GM12878 (cell line): Measurements from ENCODE around the gene MAEL. TPM values are rescaled to one million over a fixed set of nuclear protein-coding genes. Genes with fewer than 3 reads are reported as not detected.

Source experiments
- ATAC-seq: fragments of 200-7000 bp; cut with Tn5 transposase; 3 replicates; pipeline ENCODE4 v1.9.1; 2020; ENCODE audit warnings: mild to moderate bottlenecking, moderate library complexity
- BruUV-seq: library from RNA; stranded (reverse); fragments of 400-500 nt; replicated peaks from 2 replicates; lab custom pipeline; 2021; lab: Mats Ljungman, UMichigan
- CTCF ChIA-PET: fragments of 300-600 bp; sonication (Branson Sonifier 250); formaldehyde crosslinking; extraction: SDS; loops from one replicate; lab custom pipeline; 2021; ENCODE audit warnings: inconsistent platforms; lab: Yijun Ruan, JAX
- POLR2A ChIA-PET: fragments of 350-600 bp; formaldehyde crosslinking; extraction: SDS; loops from one replicate; lab custom pipeline; 2021; ENCODE audit warnings: inconsistent platforms; lab: Charles Lee
- RAD21 ChIA-PET: fragments of 300-600 bp; sonication (Branson Sonifier 250); formaldehyde crosslinking; loops from one replicate; lab custom pipeline; 2023; ENCODE audit warnings: antibody characterized with exemption; ENCODE audit not compliant: unreplicated experiment; lab: Charles Lee
- SMC1A ChIA-PET: fragments of 300-600 bp; sonication (Branson Sonifier 250); formaldehyde crosslinking; loops from one replicate; lab custom pipeline; 2023; ENCODE audit not compliant: unreplicated experiment, uncharacterized antibody; lab: Charles Lee
- DNase-seq: peaks from one replicate; pipeline ENCODE4 v3.0.0-alpha.2; 2011; ENCODE audit warnings: low read depth, low spot score
- FAIRE-seq: peaks from 3 replicates; lab custom pipeline; 2011; peaks lifted over from hg19 to GRCh38; lab: Jason Lieb, UNC
- H2AFZ ChIP-seq: 2 replicates; pipeline ENCODE4 v1.6.0; 2011; ENCODE audit warnings: low read depth, low read length, control low read depth; ENCODE audit not compliant: control insufficient read depth
- H3K27ac ChIP-seq: 2 replicates; pipeline ENCODE4 v1.5.1; 2011; ENCODE audit warnings: control low read depth; ENCODE audit not compliant: control insufficient read depth, insufficient read depth
- H3K27me3 ChIP-seq, 2 experiments: replicated peaks in 1 of 2; 2 replicates each; pipeline versions ENCODE4 v1.6.0 to v1.6.1; 2011; ENCODE audit warnings: low read length in 1 of 2; ENCODE audit not compliant: control insufficient read depth in 2 of 2, insufficient read depth in 2 of 2
- H3K36me3 ChIP-seq, 2 experiments: 2 replicates each; pipeline ENCODE4 v1.5.1; 2011; ENCODE audit warnings: low read length in 1 of 2; ENCODE audit not compliant: control insufficient read depth in 2 of 2, insufficient read depth in 2 of 2
- H3K4me1 ChIP-seq: 2 replicates; pipeline ENCODE4 v1.6.1; 2011; ENCODE audit warnings: mild to moderate bottlenecking, low read length, moderate library complexity, mixed read lengths; ENCODE audit not compliant: control insufficient read depth, insufficient read depth
- H3K4me2 ChIP-seq: 2 replicates; pipeline ENCODE4 v1.6.0; 2011; ENCODE audit warnings: control low read depth; ENCODE audit not compliant: control insufficient read depth, insufficient read depth
- H3K4me3 ChIP-seq: fragments of 200-600 bp; sonication (generic); 2 replicates; pipeline ENCODE4 v1.5.1; 2016
- H3K79me2 ChIP-seq: 2 replicates; pipeline ENCODE4 v1.6.0; 2011; ENCODE audit warnings: low read length; ENCODE audit not compliant: control insufficient read depth, insufficient read depth
- H3K9ac ChIP-seq: 2 replicates; pipeline ENCODE4 v1.8.0; 2011; ENCODE audit warnings: low read length, control low read depth, mixed read lengths; ENCODE audit not compliant: control insufficient read depth, insufficient read depth
- H3K9me3 ChIP-seq: replicated peaks from 3 replicates; pipeline ENCODE4 v1.5.1; 2011; ENCODE audit warnings: mild to moderate bottlenecking, low read length; ENCODE audit not compliant: control insufficient read depth, insufficient read depth
- H4K20me1 ChIP-seq: 2 replicates; pipeline ENCODE4 v1.6.0; 2011; ENCODE audit not compliant: control insufficient read depth, insufficient read depth
- DPF2 ChIP-seq: fragments of 450-650 bp; IDR thresholded peaks from 2 replicates; pipeline ENCODE4 v1.6.1; 2017; ENCODE audit warnings: mild to moderate bottlenecking
- ETV6 ChIP-seq, 2 experiments: fragments of 450-650 bp in 1 of 2; IDR thresholded peaks in 1 of 2; conservative IDR thresholded peaks in 1 of 2; 2 replicates each; pipeline ENCODE4 v1.6.1; 2014; ENCODE audit warnings: antibody characterized with exemption in 1 of 2, borderline replicate concordance in 1 of 2, low read depth in 1 of 2, mild to moderate bottlenecking in 1 of 2, moderate library complexity in 1 of 2
- HCFC1 ChIP-seq: fragments of 150-350 bp; IDR thresholded peaks from 2 replicates; pipeline ENCODE4 v1.6.1; 2014; ENCODE audit warnings: low read length
- POLR2AphosphoS5 ChIP-seq: IDR thresholded peaks from 2 replicates; pipeline ENCODE4 v1.6.1; 2011; ENCODE audit warnings: mild to moderate bottlenecking, low read length, inconsistent platforms
- TCF3 ChIP-seq: IDR thresholded peaks from 2 replicates; pipeline ENCODE4 v1.6.1; 2012; ENCODE audit warnings: low read depth, mild to moderate bottlenecking, low read length, borderline replicate concordance; ENCODE audit not compliant: insufficient read depth
- ZNF24 ChIP-seq: fragments of 450-650 bp; IDR thresholded peaks from 2 replicates; pipeline ENCODE4 v1.6.1; 2017; ENCODE audit warnings: antibody characterized with exemption, mild to moderate bottlenecking
- WGBS: methylation state at CpG from one replicate; pipeline ENCODE4 v1.1.6; 2016; ENCODE audit warnings: low lambda C conversion rate; ENCODE audit not compliant: insufficient replicate concordance, insufficient coverage; ENCODE audit errors: missing lambda C conversion rate; 5-methylcytosine and 5-hydroxymethylcytosine counted together
- in situ Hi-C: fragments of 300-500 bp; cut with MboI; formaldehyde crosslinking; loops from 9 replicates; pipeline ENCODE4 v1.14.3; 2018; ENCODE audit warnings: mixed read lengths
- intact Hi-C: fragments of 100-400 bp; cut with micrococcal nuclease; formaldehyde crosslinking; loops from one replicate; pipeline ENCODE4 v1.14.2; 2022; ENCODE audit not compliant: unreplicated experiment
- polyA plus RNA-seq, 11 experiments: library from polyadenylated mRNA; depleted of rRNA in 4 of 11; unstranded in 6 of 11; stranded (reverse) in 5 of 11; fragments of >200 nt; fragmentation: Nextera tagmentation in 4 of 11; fragmentation: Illumina TruSeq in 1 of 11; extraction: Ambion mirVana in 4 of 11; extraction: Trizol in 1 of 11; gene quantifications; 1 replicate in 1 of 11; 2 replicates in 10 of 11; pipeline versions ENCODE4 v1.2.1 to v1.2.3, GENCODE V29; 2011 to 2016; ENCODE audit warnings: inconsistent platforms in 2 of 11, missing spikeins in 2 of 11, low read depth in 1 of 11
- total RNA-seq, 4 experiments: library from RNA; depleted of rRNA in 3 of 4; stranded (reverse); fragments of >200 nt in 3 of 4; fragmentation: Illumina TruSeq in 1 of 4; extraction: Trizol in 1 of 4; gene quantifications; 2 replicates each; pipeline versions ENCODE4 v1.2.1 to v1.2.3, GENCODE V29; 2013 to 2021
- TF ChIP-seq, protein P1 (sequence below): fragments of 450-650 bp; IDR thresholded peaks from 2 replicates; pipeline ENCODE4 v1.6.1; 2014; ENCODE audit warnings: mild to moderate bottlenecking
- TF ChIP-seq, protein P2 (sequence below): IDR thresholded peaks from 2 replicates; pipeline ENCODE4 v1.6.1; 2011; ENCODE audit warnings: mild to moderate bottlenecking, low read depth, low read length, moderate library complexity; ENCODE audit not compliant: insufficient replicate concordance
- TF ChIP-seq, protein P3 (sequence below): fragments of 450-650 bp; IDR thresholded peaks from 2 replicates; pipeline ENCODE4 v1.6.1; 2017; ENCODE audit warnings: low read depth, mild to moderate bottlenecking, moderate library complexity
- TF ChIP-seq, protein P4 (sequence below): fragments of 450-650 bp; formaldehyde crosslinking; IDR thresholded peaks from 2 replicates; pipeline ENCODE4 v1.5.0; 2022; ENCODE audit warnings: mild to moderate bottlenecking, missing genetic modification characterization
- TF ChIP-seq, protein P5 (sequence below): IDR thresholded peaks from 2 replicates; pipeline ENCODE4 v1.6.1; 2011; ENCODE audit warnings: borderline replicate concordance, low read depth, mild to moderate bottlenecking, moderate library complexity, low read length; ENCODE audit not compliant: insufficient read depth, poor library complexity, severe bottlenecking

The MAEL gene
- total and polyA plus RNA-seq, 10 of the 15 experiments (the other 5 are each of a cell fraction or from before 2014, with no cell fraction given), result 0.10 to 0.43 (median 0.24) TPM; not detected in 2

DNA sequence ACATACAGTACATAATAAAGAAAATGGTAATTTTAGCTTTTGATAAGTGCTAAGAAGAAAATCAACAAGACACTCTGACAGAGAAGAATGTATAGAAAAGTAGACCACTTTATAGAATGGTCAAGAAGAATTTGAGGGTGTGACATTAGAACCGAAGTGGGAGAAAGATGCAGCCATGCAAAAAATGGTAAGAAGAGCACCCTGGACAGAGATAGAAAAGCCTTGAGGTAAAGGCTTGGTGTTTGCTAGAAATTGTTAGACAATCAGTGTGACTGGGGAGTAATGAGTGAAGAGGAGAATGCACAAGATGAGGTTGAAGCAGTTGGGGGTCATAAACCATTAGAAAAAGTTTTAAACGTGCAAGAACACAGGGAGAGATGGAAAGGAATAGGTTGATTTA lies 23.5 kb downstream of the MAEL start (continued):
- TF ChIP-seq, protein P1, sequence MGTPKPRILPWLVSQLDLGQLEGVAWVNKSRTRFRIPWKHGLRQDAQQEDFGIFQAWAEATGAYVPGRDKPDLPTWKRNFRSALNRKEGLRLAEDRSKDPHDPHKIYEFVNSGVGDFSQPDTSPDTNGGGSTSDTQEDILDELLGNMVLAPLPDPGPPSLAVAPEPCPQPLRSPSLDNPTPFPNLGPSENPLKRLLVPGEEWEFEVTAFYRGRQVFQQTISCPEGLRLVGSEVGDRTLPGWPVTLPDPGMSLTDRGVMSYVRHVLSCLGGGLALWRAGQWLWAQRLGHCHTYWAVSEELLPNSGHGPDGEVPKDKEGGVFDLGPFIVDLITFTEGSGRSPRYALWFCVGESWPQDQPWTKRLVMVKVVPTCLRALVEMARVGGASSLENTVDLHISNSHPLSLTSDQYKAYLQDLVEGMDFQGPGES, result no peak

DNA sequence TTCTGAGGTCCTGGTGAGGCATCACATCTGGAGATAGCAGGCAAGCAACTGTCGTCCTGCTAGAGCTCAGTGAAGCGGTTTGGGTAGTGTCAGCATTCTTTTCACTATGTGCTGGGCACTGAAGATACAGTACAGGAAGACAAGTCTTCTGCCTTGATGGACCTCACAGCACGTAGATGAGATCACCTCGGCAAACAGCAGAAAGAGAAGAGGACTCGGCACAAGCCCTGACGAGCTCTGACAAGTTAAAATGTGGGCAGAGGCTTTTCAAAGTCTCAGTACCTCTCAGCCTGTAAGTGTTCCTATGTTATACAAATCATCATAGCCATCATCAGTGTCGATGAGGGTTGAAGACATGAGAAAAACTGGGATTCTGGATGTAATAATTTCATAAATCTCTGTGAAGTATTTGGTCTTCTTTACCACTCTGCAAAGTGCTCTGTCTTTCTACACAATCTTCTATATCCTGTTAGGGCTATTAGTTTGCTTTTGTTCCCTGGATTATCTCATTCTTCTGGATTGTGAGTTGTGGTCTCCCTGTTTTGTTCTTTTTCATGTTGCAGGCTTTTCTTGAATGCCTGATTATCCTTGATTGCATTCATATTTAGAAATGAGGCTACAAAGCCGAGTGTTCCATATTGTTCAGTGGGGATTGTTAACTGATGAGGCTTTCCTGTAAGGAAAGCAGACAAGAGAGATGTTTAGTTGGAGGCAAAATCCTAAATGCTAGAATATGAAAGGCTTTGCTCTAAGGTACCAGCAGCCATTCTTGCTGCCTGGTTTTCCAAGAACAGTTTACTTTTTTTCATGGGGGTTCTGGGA lies 24.2 kb downstream of the MAEL start:
- Histone ChIP-seq H3K4me2 (no peak overlapping the region), H3K79me2 (no peaks in the 10 kb centered on the region), H3K9me3 (no peaks in the 10 kb centered on the region), H3K4me1 (no peaks in the 10 kb centered on the region), H3K4me3 (no peak overlapping the region), H4K20me1 (no peaks in the 10 kb centered on the region), H3K36me3 (no peaks in the 10 kb centered on the region), H3K9ac (no peak overlapping the region), H2AFZ (no peak overlapping the region), H3K27me3 (no peaks in the 10 kb centered on the region), H3K27ac (no peak overlapping the region)
- FAIRE-seq (peak; percentile 13), DNase-seq (no peak), ATAC-seq (no peak)
- ChIA-PET CTCF (interaction anchor here (0.9 kb wide), 1 partner anchor 103 kb away, joined by 3 read pairs; no protein-coding TSS in a partner anchor), SMC1A (interaction anchor here (0.5 kb wide), 1 partner anchor 245 kb away, joined by 3 read pairs; no protein-coding TSS in a partner anchor), RAD21 (no interaction called here), POLR2A (no interaction called here)
- BruUV-seq, result no TSS peak
- WGBS, result 40% methylated on average over 8 of the region's 8 CpGs
- in situ Hi-C loops, result no loop called here
- intact Hi-C loops, result no loop called here
- TF ChIP-seq TCF3 (no peak), ZNF24 (no peak), ETV6 (conservative IDR thresholded peaks at IDR 0.05 in 1 of 2, IDR thresholded peaks at IDR 0.05 in 1 of 2; ENCODE audit: borderline replicate concordance in 1 of 2, low read depth in 1 of 2) (no peak), POLR2AphosphoS5 (no peak), HCFC1 (no peak), DPF2 (no peak)
- TF ChIP-seq, protein P2, sequence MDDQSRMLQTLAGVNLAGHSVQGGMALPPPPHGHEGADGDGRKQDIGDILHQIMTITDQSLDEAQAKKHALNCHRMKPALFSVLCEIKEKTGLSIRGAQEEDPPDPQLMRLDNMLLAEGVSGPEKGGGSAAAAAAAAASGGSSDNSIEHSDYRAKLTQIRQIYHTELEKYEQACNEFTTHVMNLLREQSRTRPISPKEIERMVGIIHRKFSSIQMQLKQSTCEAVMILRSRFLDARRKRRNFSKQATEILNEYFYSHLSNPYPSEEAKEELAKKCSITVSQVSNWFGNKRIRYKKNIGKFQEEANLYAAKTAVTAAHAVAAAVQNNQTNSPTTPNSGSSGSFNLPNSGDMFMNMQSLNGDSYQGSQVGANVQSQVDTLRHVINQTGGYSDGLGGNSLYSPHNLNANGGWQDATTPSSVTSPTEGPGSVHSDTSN, result no peak
- TF ChIP-seq, protein P3, sequence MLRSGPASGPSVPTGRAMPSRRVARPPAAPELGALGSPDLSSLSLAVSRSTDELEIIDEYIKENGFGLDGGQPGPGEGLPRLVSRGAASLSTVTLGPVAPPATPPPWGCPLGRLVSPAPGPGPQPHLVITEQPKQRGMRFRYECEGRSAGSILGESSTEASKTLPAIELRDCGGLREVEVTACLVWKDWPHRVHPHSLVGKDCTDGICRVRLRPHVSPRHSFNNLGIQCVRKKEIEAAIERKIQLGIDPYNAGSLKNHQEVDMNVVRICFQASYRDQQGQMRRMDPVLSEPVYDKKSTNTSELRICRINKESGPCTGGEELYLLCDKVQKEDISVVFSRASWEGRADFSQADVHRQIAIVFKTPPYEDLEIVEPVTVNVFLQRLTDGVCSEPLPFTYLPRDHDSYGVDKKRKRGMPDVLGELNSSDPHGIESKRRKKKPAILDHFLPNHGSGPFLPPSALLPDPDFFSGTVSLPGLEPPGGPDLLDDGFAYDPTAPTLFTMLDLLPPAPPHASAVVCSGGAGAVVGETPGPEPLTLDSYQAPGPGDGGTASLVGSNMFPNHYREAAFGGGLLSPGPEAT, result no peak
- TF ChIP-seq, protein P4, sequence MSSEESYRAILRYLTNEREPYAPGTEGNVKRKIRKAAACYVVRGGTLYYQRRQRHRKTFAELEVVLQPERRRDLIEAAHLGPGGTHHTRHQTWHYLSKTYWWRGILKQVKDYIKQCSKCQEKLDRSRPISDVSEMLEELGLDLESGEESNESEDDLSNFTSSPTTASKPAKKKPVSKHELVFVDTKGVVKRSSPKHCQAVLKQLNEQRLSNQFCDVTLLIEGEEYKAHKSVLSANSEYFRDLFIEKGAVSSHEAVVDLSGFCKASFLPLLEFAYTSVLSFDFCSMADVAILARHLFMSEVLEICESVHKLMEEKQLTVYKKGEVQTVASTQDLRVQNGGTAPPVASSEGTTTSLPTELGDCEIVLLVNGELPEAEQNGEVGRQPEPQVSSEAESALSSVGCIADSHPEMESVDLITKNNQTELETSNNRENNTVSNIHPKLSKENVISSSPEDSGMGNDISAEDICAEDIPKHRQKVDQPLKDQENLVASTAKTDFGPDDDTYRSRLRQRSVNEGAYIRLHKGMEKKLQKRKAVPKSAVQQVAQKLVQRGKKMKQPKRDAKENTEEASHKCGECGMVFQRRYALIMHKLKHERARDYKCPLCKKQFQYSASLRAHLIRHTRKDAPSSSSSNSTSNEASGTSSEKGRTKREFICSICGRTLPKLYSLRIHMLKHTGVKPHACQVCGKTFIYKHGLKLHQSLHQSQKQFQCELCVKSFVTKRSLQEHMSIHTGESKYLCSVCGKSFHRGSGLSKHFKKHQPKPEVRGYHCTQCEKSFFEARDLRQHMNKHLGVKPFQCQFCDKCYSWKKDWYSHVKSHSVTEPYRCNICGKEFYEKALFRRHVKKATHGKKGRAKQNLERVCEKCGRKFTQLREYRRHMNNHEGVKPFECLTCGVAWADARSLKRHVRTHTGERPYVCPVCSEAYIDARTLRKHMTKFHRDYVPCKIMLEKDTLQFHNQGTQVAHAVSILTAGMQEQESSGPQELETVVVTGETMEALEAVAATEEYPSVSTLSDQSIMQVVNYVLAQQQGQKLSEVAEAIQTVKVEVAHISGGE (CRISPR knock-in tag), result no peak
- TF ChIP-seq, protein P5, sequence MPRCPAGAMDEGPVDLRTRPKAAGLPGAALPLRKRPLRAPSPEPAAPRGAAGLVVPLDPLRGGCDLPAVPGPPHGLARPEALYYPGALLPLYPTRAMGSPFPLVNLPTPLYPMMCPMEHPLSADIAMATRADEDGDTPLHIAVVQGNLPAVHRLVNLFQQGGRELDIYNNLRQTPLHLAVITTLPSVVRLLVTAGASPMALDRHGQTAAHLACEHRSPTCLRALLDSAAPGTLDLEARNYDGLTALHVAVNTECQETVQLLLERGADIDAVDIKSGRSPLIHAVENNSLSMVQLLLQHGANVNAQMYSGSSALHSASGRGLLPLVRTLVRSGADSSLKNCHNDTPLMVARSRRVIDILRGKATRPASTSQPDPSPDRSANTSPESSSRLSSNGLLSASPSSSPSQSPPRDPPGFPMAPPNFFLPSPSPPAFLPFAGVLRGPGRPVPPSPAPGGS, result no peak
